ENCODE data around the gene ID2.

GRCh38 chr2:8675543-8675942, 6.3 kb upstream of the ID2 start:
- TF ChIP-seq REST (IDR thresholded peaks at IDR 0.05; ENCODE audit: borderline replicate concordance), result no peak
- TF ChIP-seq POLR2AphosphoS5 (IDR thresholded peaks at IDR 0.05), result no peak
- no peak for TF ChIP-seq CTCF (IDR thresholded peaks at IDR 0.05; ENCODE audit: poor library complexity, severe bottlenecking)

Measured in neural cell (in vitro differentiated cells).